NB4 (cell line): ENCODE measurements around the gene GCC1.

Source experiments
- POLR2A ChIP-seq: IDR thresholded peaks from 2 replicates; pipeline ENCODE4 v1.6.1; 2011; ENCODE audit warnings: mild to moderate bottlenecking; ENCODE audit not compliant: insufficient read length; ENCODE audit errors: extremely low read depth
- TF ChIP-seq, protein P1 (sequence below): IDR thresholded peaks from one replicate; pipeline ENCODE4 v1.5.1; 2012; ENCODE audit warnings: low read depth, low read length

DNA sequence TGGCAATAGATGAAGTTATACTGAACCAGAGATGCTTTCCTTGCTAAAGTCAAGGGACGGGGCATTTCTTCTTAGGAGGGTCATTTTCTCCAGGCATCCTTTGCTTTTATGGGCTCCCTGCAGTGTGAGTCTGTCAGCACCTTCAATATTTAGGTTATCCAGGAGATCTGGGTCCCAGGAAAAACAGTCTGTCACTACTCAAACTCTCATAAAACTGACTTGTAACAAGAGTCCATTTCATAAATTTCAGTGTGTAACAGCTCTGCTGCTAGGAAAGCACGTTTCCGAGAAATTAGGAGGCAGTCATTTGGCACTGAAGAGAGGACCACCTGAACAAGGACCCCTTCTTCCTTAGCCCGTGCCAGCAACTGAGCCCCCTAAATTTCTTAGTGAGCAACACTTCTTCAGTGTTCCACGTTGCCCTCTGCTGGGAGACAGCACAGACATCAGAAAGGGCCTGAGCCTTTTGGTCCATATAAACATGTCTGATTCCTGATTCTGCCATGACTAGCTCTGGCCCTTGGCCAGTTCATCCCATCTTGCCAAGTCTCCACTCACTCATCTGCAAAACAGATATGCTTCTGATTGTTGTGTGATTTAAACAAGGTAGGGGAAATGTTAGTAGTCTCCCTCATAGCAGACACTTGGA, 7.2 kb downstream of the GCC1 start:
- TF ChIP-seq, protein P1, sequence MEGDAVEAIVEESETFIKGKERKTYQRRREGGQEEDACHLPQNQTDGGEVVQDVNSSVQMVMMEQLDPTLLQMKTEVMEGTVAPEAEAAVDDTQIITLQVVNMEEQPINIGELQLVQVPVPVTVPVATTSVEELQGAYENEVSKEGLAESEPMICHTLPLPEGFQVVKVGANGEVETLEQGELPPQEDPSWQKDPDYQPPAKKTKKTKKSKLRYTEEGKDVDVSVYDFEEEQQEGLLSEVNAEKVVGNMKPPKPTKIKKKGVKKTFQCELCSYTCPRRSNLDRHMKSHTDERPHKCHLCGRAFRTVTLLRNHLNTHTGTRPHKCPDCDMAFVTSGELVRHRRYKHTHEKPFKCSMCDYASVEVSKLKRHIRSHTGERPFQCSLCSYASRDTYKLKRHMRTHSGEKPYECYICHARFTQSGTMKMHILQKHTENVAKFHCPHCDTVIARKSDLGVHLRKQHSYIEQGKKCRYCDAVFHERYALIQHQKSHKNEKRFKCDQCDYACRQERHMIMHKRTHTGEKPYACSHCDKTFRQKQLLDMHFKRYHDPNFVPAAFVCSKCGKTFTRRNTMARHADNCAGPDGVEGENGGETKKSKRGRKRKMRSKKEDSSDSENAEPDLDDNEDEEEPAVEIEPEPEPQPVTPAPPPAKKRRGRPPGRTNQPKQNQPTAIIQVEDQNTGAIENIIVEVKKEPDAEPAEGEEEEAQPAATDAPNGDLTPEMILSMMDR, result peak; percentile 62
- no peak for TF ChIP-seq POLR2A
